Left forelimb (tissue), 1 donor: ENCODE data around the gene GALNT9.

Experiments used
- DNase-seq: peaks from one replicate; pipeline ENCODE4 v3.0.0-alpha.2; 2018; ENCODE audit warnings: low spot score

The GALNT9 gene

DNA sequence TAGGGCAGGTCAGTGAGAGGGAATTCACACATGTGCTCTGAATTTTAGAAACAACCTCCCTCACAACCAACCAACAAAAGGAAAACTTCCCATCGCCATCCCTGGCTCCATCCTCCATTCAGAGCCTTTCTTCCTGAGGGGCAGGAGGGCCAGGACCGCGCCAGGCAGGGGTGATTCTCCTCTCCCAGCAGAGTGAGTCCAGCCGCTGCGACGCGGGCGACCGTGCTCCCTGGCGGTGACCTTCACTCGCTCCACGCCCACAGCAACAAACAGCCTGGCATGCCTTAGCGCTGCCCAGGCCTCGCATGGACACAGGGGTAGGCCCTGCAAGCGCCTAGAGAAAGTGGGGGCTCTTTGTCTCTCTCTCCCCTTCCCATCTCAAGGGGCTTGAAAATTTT, 3.7 kb downstream of the GALNT9 start:
- no peak for DNase-seq

DNA sequence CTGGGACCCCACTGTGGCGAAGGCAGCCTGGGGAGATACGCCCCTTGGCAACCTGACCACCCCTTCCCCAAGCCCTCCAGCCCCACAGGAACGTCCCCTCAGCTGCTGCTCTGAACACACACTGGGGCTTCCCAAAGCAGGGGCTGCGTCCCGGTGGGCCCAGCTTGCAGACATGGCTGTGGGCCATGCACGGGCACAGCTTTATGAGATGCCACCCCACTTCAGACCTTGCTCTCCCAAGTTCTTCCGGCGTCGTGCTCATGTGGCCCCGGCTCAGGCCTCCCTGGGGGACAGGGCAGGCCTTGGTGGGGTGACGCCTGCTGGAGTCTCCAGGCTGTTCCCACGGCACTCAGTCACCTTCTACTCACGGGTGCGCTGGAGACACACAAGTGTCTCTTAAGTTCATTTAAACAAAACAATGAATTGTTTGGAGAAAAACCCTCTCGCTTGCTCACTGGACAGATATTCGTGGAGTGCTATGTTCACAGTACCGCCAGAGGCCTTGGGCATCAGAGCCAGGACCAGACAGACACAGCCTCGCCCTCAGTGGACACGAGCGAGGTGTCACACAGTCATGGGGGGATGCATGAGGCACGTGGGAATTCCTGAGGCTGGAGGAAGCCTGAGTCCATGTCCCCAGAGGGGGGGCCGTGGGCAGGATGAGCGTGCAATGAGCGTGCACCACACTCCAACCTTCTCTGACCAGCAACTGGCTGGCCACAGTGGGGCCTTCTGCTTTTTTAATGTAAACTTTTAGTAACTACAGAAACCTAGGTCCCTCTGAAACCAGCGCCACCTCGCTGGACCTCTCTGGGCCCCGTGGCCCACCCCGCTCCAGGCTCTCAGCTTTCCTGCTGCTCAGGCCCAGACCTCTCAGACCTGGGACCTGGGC, 4.3 kb downstream of the GALNT9 start:
- DNase-seq, result no peak

DNA sequence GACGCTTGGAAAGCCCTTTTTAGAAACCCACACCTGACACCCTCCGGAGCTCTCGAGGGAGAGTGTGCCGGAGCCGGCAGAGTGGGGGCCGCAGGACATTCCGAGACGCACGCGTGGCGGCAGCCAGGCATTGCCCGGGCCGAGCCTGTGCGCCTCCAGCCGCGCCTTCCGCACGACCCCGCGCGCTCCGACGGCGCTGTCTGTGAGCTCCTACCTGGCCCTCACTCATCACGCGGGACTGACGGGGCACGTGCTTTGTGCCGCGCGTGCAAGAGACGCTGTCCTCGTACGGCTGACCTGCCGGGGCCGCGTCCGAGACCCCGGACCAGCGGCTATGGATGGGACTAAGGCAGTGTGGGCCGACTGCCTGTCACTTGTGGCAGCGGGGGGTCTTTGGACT, 5.2 kb downstream of the GALNT9 start:
- DNase-seq, result no peak

DNA sequence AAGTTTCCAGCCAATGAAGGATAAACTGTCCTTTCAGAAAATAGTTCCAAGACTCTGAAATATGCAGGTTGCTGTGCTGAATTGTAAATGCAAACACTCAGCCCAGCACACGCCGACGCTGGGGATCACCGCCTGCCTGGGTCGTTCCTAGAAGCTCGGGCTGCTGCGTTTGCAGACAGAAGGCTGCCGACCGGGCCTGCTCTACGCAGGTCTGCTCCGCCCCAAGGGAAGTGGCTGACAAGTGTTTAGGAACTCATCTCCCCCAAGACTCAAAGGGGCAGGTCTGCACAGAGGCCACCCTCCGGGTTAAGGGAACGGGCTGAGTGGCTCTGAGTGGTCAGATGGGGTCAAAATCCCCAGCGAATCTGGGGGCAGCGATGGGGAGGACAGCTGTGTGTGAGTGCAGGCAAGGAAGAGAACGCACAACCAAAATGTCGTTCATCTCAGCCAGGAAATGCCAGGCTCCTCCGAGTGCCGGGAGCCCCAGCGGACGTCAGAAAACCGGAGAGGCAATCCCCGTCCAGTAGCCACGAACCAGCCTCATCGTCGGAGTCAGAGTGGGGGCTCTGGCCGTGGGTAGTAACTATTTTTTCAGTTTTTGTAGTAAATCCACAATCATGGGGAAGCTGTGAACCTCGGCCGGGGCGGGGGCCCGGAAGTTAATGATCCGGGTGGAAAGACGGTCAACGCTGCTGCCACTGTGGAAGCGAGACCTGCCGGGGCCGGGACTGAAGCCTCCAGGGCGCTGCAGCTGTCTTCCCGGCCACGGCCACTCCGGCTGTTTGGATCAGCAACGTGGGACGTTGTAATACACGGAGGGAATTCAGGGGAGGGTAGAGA, 6.0 kb downstream of the GALNT9 start:
- DNase-seq, result no peak

DNA sequence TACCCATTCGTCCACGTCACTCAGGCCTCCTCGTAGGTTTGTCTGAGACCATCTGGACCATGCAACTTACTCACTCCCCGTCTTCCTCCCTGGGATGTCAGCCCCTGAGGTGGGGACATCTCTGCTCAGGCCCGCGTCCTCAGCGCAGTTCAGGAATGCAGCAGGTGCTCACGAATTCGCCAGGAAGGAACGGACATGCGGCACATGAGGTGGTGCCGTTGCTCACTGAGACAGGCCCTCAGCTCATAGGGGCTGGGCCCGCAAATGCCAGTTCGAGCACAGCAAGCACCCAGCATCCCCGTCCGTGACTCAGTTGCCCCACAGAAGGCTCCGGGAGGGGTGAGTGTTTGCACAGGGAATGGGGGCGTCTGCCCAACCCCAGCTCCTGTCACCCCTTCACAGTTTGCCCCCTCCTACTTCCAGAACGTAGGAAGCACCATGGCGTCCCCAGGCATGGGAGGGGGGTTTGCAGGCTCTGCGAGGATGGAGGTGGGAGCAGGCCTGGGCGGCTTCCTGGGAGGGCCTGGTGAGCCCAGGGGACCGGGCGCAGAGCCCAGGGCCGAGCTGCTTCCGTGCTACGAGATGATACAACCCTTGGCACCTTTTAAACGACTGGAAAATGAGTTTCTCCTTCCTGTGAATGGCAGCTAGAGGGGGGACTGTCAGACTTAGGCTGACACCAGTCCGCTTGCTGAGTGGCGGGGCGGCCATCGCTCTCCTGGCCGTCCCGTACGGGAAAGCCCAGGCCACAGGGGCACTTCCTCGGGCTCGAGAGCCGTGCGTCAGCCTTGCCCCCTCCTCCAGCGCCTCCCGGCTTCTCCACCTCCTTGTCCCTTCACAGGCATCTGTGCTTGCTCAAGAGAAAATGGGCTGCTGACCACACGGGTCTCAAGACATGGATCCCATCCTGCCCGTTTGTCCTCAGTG, 6.9 kb downstream of the GALNT9 start:
- DNase-seq, result no peak

DNA sequence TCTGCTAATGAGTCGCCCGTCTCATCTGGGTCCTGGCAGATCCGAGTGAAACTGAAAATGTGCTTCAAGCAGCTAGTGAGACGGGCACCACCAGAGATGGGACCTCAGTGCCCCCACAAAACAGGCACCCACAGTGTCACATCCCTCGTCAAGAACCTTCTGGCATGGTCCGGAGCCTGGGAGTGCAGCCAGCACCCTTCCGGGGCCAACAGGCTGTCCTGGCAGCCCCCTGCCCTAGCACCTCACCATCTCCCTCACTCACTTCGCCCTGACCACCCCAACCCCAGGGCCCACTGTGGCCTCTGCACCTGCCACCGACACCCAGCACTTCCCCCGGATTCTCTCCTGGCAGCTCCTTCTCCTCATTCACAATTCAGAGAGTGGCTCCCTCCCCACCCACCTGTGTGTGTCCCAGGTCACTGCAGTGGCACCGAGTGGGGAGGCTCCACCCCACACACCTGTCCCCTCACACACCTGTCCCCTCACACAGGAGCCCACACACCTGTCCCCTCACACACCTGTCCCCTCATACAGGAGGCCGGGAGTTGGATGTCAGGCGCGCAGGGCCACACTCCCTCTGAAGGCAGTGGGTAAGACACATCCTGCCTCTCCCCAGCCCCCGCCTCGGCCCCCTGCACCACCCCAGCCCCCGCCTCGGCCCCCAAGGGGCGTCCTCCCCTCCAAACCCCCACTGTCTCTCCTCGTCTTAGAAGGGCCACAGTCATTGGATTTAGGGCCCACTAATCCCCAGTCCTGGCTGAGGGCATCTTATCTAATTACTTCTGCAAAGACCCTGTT, 7.9 kb downstream of the GALNT9 start:
- DNase-seq, result no peak

DNA sequence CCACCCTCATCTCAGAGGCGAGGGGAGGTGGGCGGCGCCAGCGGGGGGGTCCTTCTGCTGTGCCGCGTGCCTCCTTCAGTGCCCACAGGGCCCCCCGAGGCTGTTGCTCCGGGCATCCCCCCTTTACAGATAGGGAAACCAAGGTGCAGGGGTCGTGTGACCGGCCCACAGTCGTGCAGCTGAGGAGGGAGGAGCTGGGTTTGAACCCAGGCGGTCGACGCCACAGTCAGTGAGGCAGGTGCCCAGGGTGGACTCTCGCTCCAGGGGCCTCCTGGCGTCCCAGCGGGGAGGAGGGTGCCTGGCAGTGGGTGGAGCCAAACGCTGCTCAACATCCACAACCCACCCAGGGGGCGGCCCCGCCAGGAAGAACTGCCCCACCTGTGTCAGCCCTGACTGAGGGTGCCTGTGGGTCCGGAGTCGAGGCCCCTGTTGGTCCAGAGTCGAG, 8.6 kb downstream of the GALNT9 start:
- DNase-seq, result no peak

DNA sequence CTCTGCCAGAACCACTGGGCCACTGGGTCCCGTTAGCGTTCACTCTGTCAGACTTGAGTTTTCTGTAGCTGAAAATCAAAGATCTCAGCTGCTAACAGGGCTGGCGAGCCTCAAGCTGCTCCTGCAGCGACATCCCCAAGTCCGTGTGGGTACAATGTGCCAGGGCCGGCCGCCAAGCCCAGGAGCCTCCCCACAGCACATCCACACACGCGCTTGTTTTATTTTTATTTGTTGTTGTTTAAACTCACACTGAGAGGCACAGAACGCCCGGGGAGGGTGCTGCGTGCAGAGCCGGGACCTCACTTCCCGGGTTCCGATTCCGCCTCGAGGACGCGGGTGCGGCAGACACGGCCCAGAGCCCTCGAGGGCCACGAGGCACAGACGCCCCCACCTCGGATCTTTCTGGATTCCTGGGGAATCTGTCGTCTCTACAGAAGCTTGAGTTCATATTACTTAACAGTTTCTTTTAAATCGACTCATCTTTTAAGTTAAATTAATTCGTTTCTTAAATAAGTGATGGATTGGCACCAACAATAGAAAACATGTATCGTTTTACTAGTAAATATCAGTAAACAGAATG, 9.3 kb downstream of the GALNT9 start:
- no peak for DNase-seq

DNA sequence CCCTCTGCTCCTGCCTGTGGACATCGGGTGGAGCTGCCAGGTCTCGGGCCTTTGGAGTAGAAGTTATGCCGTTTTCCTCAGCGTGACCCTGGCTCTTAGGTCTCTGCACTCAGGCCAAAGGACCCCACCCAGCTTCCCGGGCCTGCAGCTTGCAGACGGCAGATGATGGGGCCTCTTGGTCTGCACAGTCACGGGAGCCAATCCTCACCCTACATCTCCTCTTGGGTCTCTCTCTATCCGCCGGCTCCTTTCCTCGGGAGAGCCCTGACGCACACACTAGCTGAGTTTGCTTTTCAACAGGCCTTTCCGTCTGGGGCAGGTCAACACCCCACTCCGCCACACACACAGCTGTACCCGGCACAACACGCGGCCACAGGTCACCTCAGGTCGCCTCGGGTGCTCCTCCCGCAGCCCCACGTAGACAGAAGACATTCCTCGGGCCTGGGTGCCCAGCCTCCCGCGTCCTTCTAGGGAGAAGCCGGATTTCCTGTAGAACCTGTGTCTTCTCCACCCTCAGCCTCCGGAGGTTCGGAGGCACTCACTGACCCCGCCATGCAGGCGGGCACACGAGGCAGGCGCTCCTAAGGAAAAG, 9.9 kb downstream of the GALNT9 start:
- DNase-seq, result no peak

DNA sequence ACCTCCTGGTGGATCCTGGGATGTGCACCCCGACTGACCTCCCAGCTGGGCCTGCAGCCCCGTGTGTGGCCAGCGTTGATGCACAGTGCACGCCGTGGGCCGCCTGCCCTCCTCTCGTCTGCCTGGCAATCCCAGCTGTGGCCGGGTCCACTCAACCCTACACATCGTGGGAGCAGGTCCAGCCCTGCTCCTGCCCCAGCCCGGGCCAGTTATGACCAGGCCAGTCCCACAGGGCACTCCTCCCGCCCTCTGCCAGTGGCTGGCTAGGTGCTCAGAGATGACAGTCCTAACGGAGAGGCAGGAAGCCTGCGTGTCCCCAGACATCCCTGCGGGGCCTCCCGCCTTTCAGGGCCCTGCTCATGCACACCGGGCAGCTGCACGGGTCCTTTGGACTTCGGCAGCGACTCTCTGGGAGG, 10.8 kb downstream of the GALNT9 start:
- no peak for DNase-seq

DNA sequence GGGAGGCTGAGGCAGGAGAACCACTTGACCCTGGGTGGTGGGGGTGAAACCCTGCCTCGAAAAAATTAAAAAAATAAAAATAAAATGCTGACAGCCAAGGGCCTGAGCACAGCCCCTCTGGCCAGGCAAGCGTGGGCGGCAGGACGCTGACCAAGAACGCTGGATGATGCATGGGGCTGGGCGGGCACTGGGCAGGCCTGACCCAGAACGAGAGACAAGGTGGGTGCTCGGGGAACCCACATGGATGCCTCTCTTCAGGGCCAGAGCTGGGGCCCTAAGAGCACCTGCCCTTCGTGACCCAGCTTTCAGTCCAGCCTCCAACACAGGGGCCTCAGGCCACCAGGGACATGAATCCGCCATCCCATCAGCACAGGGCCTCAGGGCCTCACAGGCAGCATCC, 11.3 kb downstream of the GALNT9 start:
- no peak for DNase-seq

DNA sequence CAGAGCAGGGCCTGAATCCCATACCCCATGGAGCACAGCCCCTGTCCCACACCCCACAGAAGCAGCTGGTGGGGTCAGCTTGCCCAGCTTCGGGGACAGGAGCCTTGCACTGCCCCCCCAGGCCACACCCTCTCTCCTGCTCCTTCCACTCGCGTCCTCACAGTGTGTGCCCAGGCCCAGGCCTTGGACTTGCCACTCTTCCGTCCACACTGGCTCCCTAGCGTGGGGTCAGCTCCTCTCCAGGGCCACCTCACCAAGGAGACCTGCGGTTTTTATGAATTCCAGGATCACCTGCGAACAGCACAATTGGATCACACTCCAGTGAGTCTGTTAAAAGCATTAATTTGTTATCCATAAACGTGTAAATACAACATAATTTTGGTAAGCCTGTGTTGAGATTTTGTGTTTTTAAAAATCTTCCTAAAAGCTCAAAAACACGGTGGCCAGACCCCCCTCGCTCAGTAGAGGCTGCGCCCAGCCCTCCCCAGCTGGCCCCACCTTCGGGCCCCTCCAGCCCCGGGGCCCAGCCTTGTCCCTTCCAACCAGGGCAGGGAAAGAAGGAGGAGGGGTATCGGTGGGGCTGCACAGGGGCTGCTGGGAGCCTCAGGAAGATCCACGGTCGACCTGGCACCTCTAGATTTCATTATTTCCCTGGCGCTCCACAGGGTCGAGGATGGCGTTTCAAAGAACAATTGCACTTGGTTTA, 12.0 kb downstream of the GALNT9 start:
- DNase-seq, result no peak

DNA sequence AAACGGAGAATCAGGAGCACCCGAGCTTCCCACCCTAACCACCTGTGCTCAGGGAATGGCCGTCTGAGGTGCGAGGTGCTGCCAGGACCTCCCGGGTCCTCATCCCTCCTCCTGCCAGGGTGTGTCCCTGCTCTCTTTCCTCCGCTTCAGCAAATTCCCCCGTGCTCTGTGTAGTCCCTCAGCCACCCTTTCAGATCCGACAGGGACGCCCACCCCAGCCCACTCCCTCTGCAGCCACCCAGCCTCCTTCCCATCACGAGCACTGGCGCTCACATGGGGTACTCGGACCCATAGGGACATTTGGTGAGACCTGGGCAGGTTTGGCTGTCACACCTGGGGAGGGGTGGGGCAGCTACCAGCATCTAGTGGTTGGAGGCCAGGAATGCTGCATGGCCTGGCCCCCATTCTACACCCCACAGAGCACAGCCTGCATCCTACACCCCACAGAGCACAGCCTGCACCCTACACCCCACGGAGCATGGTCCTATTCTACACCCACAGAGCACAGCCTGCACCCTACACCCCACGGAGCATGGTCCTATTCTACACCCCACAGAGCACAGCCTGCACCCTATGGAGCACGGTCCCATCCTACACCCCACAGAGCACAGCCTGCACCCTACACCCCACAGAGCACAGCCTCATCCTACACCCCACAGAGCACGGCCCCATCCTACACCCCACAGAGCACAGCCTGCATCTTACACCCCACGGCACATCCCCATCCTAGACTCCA, 12.7 kb downstream of the GALNT9 start:
- no peak for DNase-seq

DNA sequence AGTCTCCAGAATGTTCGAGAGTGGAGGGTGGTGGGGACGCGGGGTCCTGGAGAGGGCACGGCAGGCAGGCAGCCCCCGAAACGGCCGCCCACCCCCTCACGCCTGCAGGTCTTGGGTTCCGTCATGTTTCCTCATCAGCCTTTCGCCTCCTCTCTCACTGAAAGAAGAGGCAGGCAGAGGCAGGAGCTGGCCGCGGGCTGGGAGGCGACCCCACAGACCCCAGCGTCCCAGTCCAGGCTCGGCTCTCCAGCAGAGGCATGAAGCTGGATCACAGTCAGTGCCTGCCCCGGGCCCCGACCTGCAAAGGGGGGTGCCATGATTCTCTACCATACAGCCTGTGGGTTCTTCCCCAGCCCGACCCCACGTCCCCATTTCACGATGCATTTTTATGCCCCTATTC, 13.4 kb downstream of the GALNT9 start:
- DNase-seq, result no peak

DNA sequence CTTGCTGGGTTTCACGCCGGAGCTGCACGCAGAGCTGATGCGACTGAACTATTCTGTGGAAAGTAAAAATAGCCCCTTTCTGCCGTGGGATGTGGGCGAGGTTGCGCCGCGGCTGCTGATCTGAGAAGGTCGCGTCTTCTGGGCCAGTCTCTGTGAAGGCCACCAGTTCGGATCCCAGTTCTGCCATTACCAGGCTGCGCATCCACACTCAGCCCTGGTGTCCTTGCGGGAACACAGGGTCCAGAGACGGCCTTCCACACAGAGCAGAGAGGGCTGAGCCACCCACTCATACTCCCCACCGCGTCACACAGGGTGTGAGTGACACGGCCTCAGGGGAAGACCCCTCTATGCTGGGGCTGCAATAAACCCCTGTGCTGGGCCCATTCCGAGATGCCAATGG, 13.9 kb downstream of the GALNT9 start:
- no peak for DNase-seq

DNA sequence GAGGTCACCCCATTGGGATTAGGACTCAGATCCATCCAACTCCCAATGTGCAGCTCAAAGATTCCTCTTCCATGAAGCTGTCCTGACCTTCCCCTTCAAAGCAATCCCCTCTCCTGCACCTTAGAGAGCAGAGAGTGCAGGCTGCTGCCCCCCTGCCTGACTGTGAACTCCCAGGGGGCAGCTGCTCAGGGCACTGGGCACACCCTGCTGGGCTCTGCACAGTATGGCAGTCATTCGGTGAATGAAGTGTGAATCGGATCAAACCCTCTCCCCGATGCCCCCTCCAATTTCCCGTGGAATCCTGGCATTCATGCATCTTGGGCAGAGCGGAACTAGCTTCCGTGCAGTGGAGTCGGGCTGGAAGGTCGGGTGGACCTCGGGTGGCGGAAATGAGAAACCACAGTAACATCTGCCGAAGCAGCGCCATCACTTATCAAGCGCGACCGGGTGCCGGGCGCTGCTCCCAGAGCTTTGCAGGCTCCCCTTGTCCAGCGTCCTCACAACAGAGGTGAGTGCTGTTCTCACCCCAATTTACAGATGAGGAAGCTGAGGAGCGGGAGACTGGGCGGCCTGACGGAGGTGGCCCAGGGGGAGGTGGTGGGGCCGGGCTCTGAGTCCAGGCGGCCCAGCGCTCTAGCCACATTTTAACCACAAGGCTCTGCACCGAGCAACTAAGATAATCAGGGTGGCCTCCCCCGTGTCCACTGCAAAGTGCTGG, 14.7 kb downstream of the GALNT9 start:
- DNase-seq, result no peak

DNA sequence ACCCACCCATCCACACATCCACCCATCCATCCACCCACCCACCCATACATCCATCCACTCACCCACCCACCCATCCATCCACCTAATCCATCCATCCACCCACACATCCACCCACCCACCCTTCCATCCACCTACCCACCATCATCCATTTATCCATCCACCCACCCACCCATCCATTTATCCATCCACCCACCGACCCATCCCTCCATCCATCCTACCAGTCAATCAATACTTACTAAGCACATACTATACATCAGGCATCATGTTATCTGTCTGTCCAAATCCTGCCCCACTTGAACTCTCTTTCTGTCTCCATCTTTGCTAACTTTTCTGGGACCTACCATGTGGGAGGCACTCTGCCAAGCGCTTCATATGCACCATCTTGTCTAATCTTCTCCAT, 15.4 kb downstream of the GALNT9 start:
- DNase-seq, result no peak

DNA sequence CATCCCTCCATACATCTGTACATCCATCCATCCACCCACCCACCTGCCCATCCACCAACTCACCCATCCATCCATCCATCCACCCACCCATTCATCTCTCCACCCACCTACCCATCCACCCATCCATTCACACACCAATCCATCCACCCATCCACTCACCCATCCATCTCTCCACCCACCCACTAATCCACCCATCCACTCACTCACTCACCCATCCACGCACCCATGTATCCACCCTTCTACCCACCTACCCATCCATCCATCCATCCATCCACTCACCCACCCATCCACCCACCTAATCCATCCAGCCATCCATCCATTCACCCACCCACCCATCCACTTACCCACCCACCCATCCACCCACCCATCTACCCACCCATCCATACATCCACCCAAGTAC, 16.2 kb downstream of the GALNT9 start:
- DNase-seq, result no peak
